ENCODE results near the gene ZFPM1.

DNA sequence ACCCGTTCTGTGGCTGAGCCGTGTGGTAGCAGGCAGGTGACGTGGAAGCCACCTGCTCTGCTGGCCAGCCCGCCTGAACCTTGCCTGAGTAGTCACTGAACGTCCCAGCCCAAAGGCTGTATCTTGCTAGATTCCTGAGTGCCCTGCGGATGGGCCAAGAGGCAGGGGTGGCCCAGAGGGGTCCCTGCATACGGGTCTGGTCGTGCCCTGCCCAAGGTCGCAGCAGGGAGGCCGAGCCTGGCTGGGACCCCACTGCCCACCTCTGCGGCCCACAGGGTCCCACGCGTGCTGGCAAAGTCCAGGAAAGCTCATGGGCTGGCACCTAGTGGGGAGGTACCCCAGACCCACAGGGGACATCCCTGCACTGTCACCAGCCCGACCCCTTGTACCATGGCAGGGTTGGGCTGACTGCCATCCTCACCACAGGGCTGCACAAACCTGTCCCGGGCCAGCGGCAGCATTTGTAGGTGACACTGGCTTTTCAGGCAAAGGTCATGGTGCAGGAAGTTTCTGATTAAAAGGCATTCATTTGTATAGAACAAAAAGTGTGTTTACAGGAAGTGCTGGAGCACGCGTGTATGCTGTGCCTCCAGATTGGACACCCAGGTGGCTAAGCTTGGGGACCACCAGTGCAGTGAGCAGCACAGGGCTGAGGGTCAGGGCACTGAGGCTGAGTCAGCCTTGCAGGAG, 72.0 kb downstream of the ZFPM1 start:
- no peak for TF ChIP-seq POLR2AphosphoS5 (IDR thresholded peaks at IDR 0.05; ENCODE audit: borderline replicate concordance, low read depth, low read length)
- TF ChIP-seq EZH2 (IDR thresholded peaks at IDR 0.05), result no peak
